22Rv1 (cell line): ENCODE data around the gene CELSR3.

Experiments
- ZFX ChIP-seq: fragments of 450-650 bp; IDR thresholded peaks from 2 replicates; pipeline ENCODE4 v1.6.1; 2017; ENCODE audit warnings: antibody characterized with exemption, borderline replicate concordance
- TF ChIP-seq, protein P1 (sequence below): fragments of 450-650 bp; IDR thresholded peaks from 2 replicates; pipeline ENCODE4 v1.5.1; 2017; ENCODE audit warnings: mild to moderate bottlenecking

DNA sequence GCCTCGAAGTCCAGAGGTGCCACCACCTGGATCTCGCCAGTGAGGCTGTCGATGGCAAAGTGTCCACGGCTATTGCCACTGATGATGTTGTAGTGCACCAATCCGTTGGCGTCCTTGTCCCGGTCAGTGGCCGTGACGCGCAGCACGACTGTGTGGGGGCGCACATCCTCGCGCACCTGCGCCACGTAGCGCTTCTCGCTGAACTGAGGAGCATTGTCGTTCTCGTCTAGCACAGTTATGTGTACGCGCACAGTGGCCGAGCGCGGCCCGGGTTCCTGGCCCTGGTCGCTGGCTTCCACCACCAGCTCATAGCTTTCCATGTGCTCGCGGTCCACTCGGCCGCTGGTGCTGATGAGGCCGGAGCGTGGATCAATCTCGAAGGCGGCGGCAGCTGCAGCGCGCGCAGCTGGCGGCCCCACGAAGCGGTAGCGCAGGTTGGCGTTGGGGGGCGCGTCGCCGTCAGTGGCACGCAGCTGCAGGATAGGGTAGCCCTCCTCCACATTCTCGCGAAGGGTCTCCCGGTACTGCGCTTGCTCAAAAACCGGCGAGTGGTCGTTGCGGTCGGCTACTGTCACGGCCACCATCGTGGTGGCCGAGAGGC lies 1.8 kb downstream of the CELSR3 start:
- TF ChIP-seq, protein P1, sequence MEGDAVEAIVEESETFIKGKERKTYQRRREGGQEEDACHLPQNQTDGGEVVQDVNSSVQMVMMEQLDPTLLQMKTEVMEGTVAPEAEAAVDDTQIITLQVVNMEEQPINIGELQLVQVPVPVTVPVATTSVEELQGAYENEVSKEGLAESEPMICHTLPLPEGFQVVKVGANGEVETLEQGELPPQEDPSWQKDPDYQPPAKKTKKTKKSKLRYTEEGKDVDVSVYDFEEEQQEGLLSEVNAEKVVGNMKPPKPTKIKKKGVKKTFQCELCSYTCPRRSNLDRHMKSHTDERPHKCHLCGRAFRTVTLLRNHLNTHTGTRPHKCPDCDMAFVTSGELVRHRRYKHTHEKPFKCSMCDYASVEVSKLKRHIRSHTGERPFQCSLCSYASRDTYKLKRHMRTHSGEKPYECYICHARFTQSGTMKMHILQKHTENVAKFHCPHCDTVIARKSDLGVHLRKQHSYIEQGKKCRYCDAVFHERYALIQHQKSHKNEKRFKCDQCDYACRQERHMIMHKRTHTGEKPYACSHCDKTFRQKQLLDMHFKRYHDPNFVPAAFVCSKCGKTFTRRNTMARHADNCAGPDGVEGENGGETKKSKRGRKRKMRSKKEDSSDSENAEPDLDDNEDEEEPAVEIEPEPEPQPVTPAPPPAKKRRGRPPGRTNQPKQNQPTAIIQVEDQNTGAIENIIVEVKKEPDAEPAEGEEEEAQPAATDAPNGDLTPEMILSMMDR: no peak
- no peak for TF ChIP-seq ZFX
